HepG2 (cell line): ENCODE results near the gene CEACAM21. TPM values are rescaled to one million over a fixed set of nuclear protein-coding genes. Genes with fewer than 3 reads are reported as not detected.

Experiments
- ADNP ChIP-seq: sonication (generic); formaldehyde crosslinking; IDR thresholded peaks from 2 replicates; pipeline ENCODE4 v1.4.0; 2020; ENCODE audit warnings: missing genetic modification reagents
- CTCF ChIP-seq: sonication (generic); formaldehyde crosslinking; IDR thresholded peaks from 2 replicates; pipeline ENCODE4 v1.5.0; 2020; ENCODE audit warnings: mild to moderate bottlenecking, missing genetic modification reagents, moderate library complexity
- HES4 ChIP-seq: sonication (generic); formaldehyde crosslinking; IDR thresholded peaks from 2 replicates; pipeline ENCODE4 v1.9.0; 2021; ENCODE audit warnings: mild to moderate bottlenecking, missing genetic modification reagents, borderline replicate concordance
- HOXD1 ChIP-seq: sonication (generic); formaldehyde crosslinking; IDR thresholded peaks from 2 replicates; pipeline ENCODE4 v1.5.0; 2020; ENCODE audit warnings: missing genetic modification reagents
- JDP2 ChIP-seq: sonication (generic); formaldehyde crosslinking; IDR thresholded peaks from 2 replicates; pipeline ENCODE4 v1.8.1; 2022; ENCODE audit warnings: missing genetic modification reagents, borderline replicate concordance
- LCORL ChIP-seq, 2 experiments: fragments of 450-650 bp in 1 of 2; sonication (generic) in 1 of 2; formaldehyde crosslinking in 1 of 2; IDR thresholded peaks; 2 replicates each; pipeline versions ENCODE4 v1.5.0 to v1.6.1; 2017 to 2020; ENCODE audit warnings: antibody characterized with exemption in 1 of 2, missing genetic modification reagents in 1 of 2
- MIER2 ChIP-seq: IDR thresholded peaks from 2 replicates; pipeline ENCODE4 v1.6.1; 2016; ENCODE audit warnings: missing biosample characterization, missing genetic modification reagents
- PHF21A ChIP-seq: sonication (generic); formaldehyde crosslinking; IDR thresholded peaks from 2 replicates; pipeline ENCODE4 v1.5.0; 2020; ENCODE audit warnings: mild to moderate bottlenecking, missing genetic modification reagents
- RELA ChIP-seq: sonication (generic); formaldehyde crosslinking; IDR thresholded peaks from 2 replicates; pipeline ENCODE4 v1.4.0; 2020; ENCODE audit warnings: missing genetic modification reagents
- RORA ChIP-seq: sonication (generic); formaldehyde crosslinking; IDR thresholded peaks from 2 replicates; pipeline ENCODE4 v1.5.0; 2020; ENCODE audit warnings: mild to moderate bottlenecking, missing genetic modification reagents, moderate library complexity
- TEAD3 ChIP-seq: optimal IDR thresholded peaks from 2 replicates; pipeline ENCODE3; 2016; ENCODE audit warnings: borderline replicate concordance
- XRCC5 ChIP-seq: fragments of 200-400 bp; formaldehyde crosslinking; optimal IDR thresholded peaks from 2 replicates; pipeline ENCODE3; 2017; ENCODE audit warnings: mild to moderate bottlenecking, low read length
- ZNF503 ChIP-seq: sonication (generic); formaldehyde crosslinking; IDR thresholded peaks from 2 replicates; pipeline ENCODE4 v1.4.0; 2020; ENCODE audit warnings: missing genetic modification reagents
- ZNF761 ChIP-seq: sonication (generic); formaldehyde crosslinking; conservative IDR thresholded peaks from 2 replicates; pipeline ENCODE4 v1.4.0; 2020; ENCODE audit warnings: mild to moderate bottlenecking, missing genetic modification reagents
- polyA plus RNA-seq, 8 experiments: library from polyadenylated mRNA; depleted of rRNA in 3 of 8; stranded (reverse) in 7 of 8; unstranded in 1 of 8; fragments of >200 nt; fragmentation: Illumina TruSeq in 4 of 8; extraction: Trizol in 4 of 8; gene quantifications; 2 replicates each; pipeline versions ENCODE4 v1.2.1 to v1.2.3, GENCODE V29; 2011 to 2016; ENCODE audit warnings: low read depth in 4 of 8, missing spikeins in 1 of 8, mixed read lengths in 1 of 8; ENCODE audit not compliant: insufficient read depth in 1 of 8
- total RNA-seq, 5 experiments: library from RNA; depleted of rRNA; stranded (reverse); fragments of >200 nt; fragmentation: Illumina TruSeq; extraction: Trizol; gene quantifications; 2 replicates each; pipeline ENCODE4 v1.2.3, GENCODE V29; 2016; ENCODE audit warnings: low read depth in 1 of 5
- TF ChIP-seq, protein P1 (sequence below), 2 experiments: sonication (generic) in 1 of 2; formaldehyde crosslinking in 1 of 2; IDR thresholded peaks; 2 replicates each; pipeline versions ENCODE4 v1.5.1 to v1.6.1; 2011 to 2020; ENCODE audit warnings: borderline replicate concordance in 1 of 2, low read depth in 1 of 2, low read length in 1 of 2, mild to moderate bottlenecking in 1 of 2, missing genetic modification reagents in 1 of 2, moderate library complexity in 1 of 2
- TF ChIP-seq, protein P2 (sequence below): sonication (generic); formaldehyde crosslinking; IDR thresholded peaks from 2 replicates; pipeline ENCODE4 v1.4.0; 2020; ENCODE audit warnings: mild to moderate bottlenecking, missing genetic modification reagents
- TF ChIP-seq, protein P3 (sequence below): sonication (generic); formaldehyde crosslinking; IDR thresholded peaks from 2 replicates; pipeline ENCODE4 v1.5.0; 2020; ENCODE audit warnings: missing genetic modification reagents
- TF ChIP-seq, protein P4 (sequence below): IDR thresholded peaks from 2 replicates; pipeline ENCODE4 v1.6.1; 2012; ENCODE audit warnings: low read length, improper control_type of control experiment

Gene CEACAM21
- total and polyA plus RNA-seq, 2 of the 13 experiments (the other 11 are each of a cell fraction or from before 2014, with no cell fraction given): 0.05 TPM; not detected in 1

DNA sequence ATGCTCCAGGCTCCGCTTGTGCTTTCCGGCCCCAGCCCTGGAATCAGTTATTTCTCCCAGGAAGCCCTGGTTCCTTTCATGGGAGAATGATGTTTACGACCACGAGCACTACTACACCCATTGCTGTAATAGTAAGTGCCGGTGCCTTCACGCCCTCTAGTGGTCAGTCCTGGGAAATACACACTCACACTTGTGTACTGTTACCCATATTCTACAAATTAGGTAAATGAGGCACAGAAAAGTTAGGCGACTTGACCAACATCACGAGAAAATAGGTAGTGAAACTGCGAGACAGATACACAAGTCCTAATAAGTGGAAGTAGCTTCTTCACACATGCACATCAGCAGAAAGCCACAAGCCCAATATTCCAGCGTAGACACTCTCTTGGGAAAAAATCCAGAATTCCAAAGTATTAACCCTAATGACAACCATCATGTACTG, 21.7 kb downstream of the CEACAM21 start (continued):
- TF ChIP-seq, protein P1, sequence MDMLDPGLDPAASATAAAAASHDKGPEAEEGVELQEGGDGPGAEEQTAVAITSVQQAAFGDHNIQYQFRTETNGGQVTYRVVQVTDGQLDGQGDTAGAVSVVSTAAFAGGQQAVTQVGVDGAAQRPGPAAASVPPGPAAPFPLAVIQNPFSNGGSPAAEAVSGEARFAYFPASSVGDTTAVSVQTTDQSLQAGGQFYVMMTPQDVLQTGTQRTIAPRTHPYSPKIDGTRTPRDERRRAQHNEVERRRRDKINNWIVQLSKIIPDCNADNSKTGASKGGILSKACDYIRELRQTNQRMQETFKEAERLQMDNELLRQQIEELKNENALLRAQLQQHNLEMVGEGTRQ (IDR thresholded peaks at IDR 0.05; ENCODE audit: low read depth, low read length): no peak
- TF ChIP-seq, protein P1 (CRISPR knock-in tag; IDR thresholded peaks at IDR 0.05; ENCODE audit: borderline replicate concordance): no peak
- TF ChIP-seq XRCC5 (peak; percentile 69), CTCF (CRISPR knock-in tag) (peak; percentile 81), RELA (CRISPR knock-in tag) (0 out of 2 replicates have a peak, but pooled peaks have one; percentile 32), TEAD3 (CRISPR knock-in tag) (peak; percentile 18), JDP2 (CRISPR knock-in tag) (no peak), PHF21A (CRISPR knock-in tag) (no peak), HOXD1 (CRISPR knock-in tag) (no peak), LCORL (IDR thresholded peaks at IDR 0.05) (no peak), LCORL (CRISPR knock-in tag; IDR thresholded peaks at IDR 0.05) (no peak), ADNP (CRISPR knock-in tag) (no peak), ZNF761 (no peak), MIER2 (CRISPR knock-in tag) (0 out of 2 replicates have a peak, but pooled peaks have one; percentile 59), ZNF503 (CRISPR knock-in tag) (no peak), HES4 (no peak), RORA (no peak)
- TF ChIP-seq, protein P2, sequence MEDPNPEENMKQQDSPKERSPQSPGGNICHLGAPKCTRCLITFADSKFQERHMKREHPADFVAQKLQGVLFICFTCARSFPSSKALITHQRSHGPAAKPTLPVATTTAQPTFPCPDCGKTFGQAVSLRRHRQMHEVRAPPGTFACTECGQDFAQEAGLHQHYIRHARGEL (CRISPR knock-in tag): no peak
- TF ChIP-seq, protein P3, sequence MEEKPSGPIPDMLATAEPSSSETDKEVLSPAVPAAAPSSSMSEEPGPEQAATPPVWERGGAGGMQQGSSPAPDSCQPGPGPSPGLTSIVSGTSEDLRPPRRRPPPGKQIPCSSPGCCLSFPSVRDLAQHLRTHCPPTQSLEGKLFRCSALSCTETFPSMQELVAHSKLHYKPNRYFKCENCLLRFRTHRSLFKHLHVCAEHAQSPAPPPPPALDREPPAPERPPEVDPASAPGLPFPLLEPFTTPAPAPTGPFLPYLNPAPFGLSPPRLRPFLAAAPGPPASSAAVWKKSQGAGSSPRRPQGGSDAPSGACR (CRISPR knock-in tag): no peak
- TF ChIP-seq, protein P4, sequence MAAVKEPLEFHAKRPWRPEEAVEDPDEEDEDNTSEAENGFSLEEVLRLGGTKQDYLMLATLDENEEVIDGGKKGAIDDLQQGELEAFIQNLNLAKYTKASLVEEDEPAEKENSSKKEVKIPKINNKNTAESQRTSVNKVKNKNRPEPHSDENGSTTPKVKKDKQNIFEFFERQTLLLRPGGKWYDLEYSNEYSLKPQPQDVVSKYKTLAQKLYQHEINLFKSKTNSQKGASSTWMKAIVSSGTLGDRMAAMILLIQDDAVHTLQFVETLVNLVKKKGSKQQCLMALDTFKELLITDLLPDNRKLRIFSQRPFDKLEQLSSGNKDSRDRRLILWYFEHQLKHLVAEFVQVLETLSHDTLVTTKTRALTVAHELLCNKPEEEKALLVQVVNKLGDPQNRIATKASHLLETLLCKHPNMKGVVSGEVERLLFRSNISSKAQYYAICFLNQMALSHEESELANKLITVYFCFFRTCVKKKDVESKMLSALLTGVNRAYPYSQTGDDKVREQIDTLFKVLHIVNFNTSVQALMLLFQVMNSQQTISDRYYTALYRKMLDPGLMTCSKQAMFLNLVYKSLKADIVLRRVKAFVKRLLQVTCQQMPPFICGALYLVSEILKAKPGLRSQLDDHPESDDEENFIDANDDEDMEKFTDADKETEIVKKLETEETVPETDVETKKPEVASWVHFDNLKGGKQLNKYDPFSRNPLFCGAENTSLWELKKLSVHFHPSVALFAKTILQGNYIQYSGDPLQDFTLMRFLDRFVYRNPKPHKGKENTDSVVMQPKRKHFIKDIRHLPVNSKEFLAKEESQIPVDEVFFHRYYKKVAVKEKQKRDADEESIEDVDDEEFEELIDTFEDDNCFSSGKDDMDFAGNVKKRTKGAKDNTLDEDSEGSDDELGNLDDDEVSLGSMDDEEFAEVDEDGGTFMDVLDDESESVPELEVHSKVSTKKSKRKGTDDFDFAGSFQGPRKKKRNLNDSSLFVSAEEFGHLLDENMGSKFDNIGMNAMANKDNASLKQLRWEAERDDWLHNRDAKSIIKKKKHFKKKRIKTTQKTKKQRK: no peak
